Stomach smooth muscle (tissue), 2 donors: ENCODE data around the gene HIRIP3.
"Not testable (repeated sequence)": the region's sequence is repeated elsewhere in the genome, so short reads cannot be mapped to it uniquely, and the experiment has no call there.

Experiments used
- H3K27ac ChIP-seq: one replicate; pipeline ENCODE4 v1.7.0; 2013; ENCODE audit warnings: mild to moderate bottlenecking, low read length, inconsistent platforms
- H3K27me3 ChIP-seq, 2 donors: one replicate each; pipeline ENCODE4 v1.7.0; 2013; ENCODE audit warnings: low read length in 2 of 2; ENCODE audit not compliant: insufficient read depth in 2 of 2, control insufficient read depth in 1 of 2
- H3K36me3 ChIP-seq, 2 donors: one replicate each; pipeline ENCODE4 v1.7.0; 2013; ENCODE audit warnings: low read length in 2 of 2; ENCODE audit not compliant: control insufficient read depth in 2 of 2, insufficient read depth in 2 of 2
- H3K4me1 ChIP-seq: one replicate; pipeline ENCODE4 v1.7.0; 2013; ENCODE audit warnings: low read length; ENCODE audit not compliant: control insufficient read depth, insufficient read depth
- H3K4me3 ChIP-seq, 2 donors: one replicate each; pipeline ENCODE4 v1.7.0; 2013; ENCODE audit warnings: low read length in 2 of 2
- H3K9ac ChIP-seq, 2 donors: one replicate each; pipeline ENCODE4 v1.7.0; 2013; ENCODE audit warnings: low read length in 2 of 2, mild to moderate bottlenecking in 1 of 2
- H3K9me3 ChIP-seq, 2 donors: one replicate each; pipeline ENCODE4 v1.7.0; 2013; ENCODE audit warnings: low read length in 2 of 2; ENCODE audit not compliant: control insufficient read depth in 2 of 2
- donor health status: healthy.
- donor health status: Pancreatic carcinoma.

HIRIP3 gene

GRCh38 chr16:30028438-30029076 is 33.1 kb upstream of the HIRIP3 start:
- no peaks in the 10 kb centered on the region for H3K36me3 ChIP-seq
- peaks cover 10% of the 10 kb centered on the region for H3K4me1 ChIP-seq
- H3K4me3 ChIP-seq = no peak overlapping the region
- H3K27me3 ChIP-seq = peaks cover 44 to 52% of the 10 kb centered on the region in 2 donors
- no peaks in the 10 kb centered on the region for H3K9me3 ChIP-seq
- H3K27ac ChIP-seq = no peak overlapping the region
- H3K9ac ChIP-seq = no peak overlapping the region

- H3K36me3 ChIP-seq = no peaks in the 10 kb centered on the region
- H3K27me3 ChIP-seq = peaks cover 38 to 45% of the 10 kb centered on the region in 2 donors
- no peaks in the 10 kb centered on the region for H3K9me3 ChIP-seq
- no peak overlapping the region for H3K4me3 ChIP-seq
- no peak overlapping the region for H3K9ac ChIP-seq
- no peak overlapping the region for H3K27ac ChIP-seq
- H3K4me1 ChIP-seq = peaks cover 10% of the 10 kb centered on the region
Observed at GRCh38 chr16:30027588-30028437, 32.4 kb upstream of the HIRIP3 start.

GRCh38 chr16:30026449-30026848 is 31.0 kb upstream of the HIRIP3 start:
- no peak overlapping the region for H3K9ac ChIP-seq
- H3K4me1 ChIP-seq = peaks cover 12% of the 10 kb centered on the region
- H3K9me3 ChIP-seq = no peaks in the 10 kb centered on the region
- H3K36me3 ChIP-seq = no peaks in the 10 kb centered on the region
- H3K4me3 ChIP-seq = no peak overlapping the region
- H3K27ac ChIP-seq = no peak overlapping the region
- peaks cover 26 to 32% of the 10 kb centered on the region in 2 donors for H3K27me3 ChIP-seq

GRCh38 chr16:30025574-30025973 is 30.2 kb upstream of the HIRIP3 start:
- H3K9me3 ChIP-seq = no peaks in the 10 kb centered on the region
- H3K4me1 ChIP-seq = peaks cover 13% of the 10 kb centered on the region
- peaks cover 23 to 25% of the 10 kb centered on the region in 2 donors for H3K27me3 ChIP-seq
- no peaks in the 10 kb centered on the region for H3K36me3 ChIP-seq
- no peak overlapping the region for H3K27ac ChIP-seq
- no peak overlapping the region for H3K9ac ChIP-seq
- no peak overlapping the region for H3K4me3 ChIP-seq

GRCh38 chr16:30025156-30025555 is 29.7 kb upstream of the HIRIP3 start:
- H3K4me3 ChIP-seq = no peak overlapping the region
- peaks cover 22% of the 10 kb centered on the region in 2 donors for H3K27me3 ChIP-seq
- no peak overlapping the region for H3K27ac ChIP-seq
- no peak overlapping the region for H3K9ac ChIP-seq
- peaks cover 13% of the 10 kb centered on the region for H3K4me1 ChIP-seq
- H3K9me3 ChIP-seq = no peaks in the 10 kb centered on the region
- no peaks in the 10 kb centered on the region for H3K36me3 ChIP-seq

- no peak overlapping the region for H3K4me3 ChIP-seq
- H3K9ac ChIP-seq = no peak overlapping the region
- H3K9me3 ChIP-seq = no peaks in the 10 kb centered on the region
- peaks cover 13% of the 10 kb centered on the region for H3K4me1 ChIP-seq
- no peaks in the 10 kb centered on the region for H3K36me3 ChIP-seq
- H3K27ac ChIP-seq = no peak overlapping the region
- peaks cover 15% of the 10 kb centered on the region in 2 donors for H3K27me3 ChIP-seq
Observed at GRCh38 chr16:30024451-30024850, 29.0 kb upstream of the HIRIP3 start.

- Histone ChIP-seq H3K27ac (no peak overlapping the region), H3K9ac (no peak overlapping the region), H3K9me3 (no peaks in the 10 kb centered on the region), H3K36me3 (no peaks in the 10 kb centered on the region), H3K4me3 (no peak overlapping the region), H3K4me1 (peaks cover 13% of the 10 kb centered on the region), H3K27me3 (peaks cover 6 to 12% of the 10 kb centered on the region in 2 donors)
Observed at GRCh38 chr16:30023586-30023985, 28.2 kb upstream of the HIRIP3 start.

GRCh38 chr16:30022887-30023286 is 27.5 kb upstream of the HIRIP3 start, which contains the start of gene C16orf92:
Gene C16orf92, plus strand, starts transcription at chr16:30023198. Its CDS starts 143 bp downstream, at chr16:30023341.
- Histone ChIP-seq H3K27me3 (peaks cover 5 to 6% of the 10 kb centered on the region in 2 donors), H3K9ac (no peak within 1 kb of the TSS), H3K36me3 (no peaks in the 10 kb centered on the region)

GRCh38 chr16:30018731-30019158 is 23.3 kb upstream of the HIRIP3 start:
- no peak overlapping the region for H3K4me3 ChIP-seq
- no peaks in the 10 kb centered on the region for H3K27me3 ChIP-seq
- no peaks in the 10 kb centered on the region for H3K9me3 ChIP-seq
- H3K4me1 ChIP-seq = peaks cover 11% of the 10 kb centered on the region
- H3K36me3 ChIP-seq = no peaks in the 10 kb centered on the region
- H3K27ac ChIP-seq = no peak overlapping the region
- no peak overlapping the region for H3K9ac ChIP-seq

More at GRCh38 chr16:30022887-30023286, 27.5 kb upstream of the HIRIP3 start, which contains the start of gene C16orf92:
- Histone ChIP-seq H3K9me3 (no peaks in the 10 kb centered on the region), H3K27ac (no peak within 1 kb of the TSS), H3K4me1 (peaks cover 13% of the 10 kb centered on the region), H3K4me3 (no peak within 1 kb of the TSS)

GRCh38 chr16:30017937-30018336 is 22.5 kb upstream of the HIRIP3 start:
- H3K4me1 ChIP-seq = peaks cover 11% of the 10 kb centered on the region
- not testable (repeated sequence) for H3K27ac ChIP-seq, H3K27me3 ChIP-seq, H3K4me3 ChIP-seq, H3K36me3 ChIP-seq, H3K9me3 ChIP-seq, H3K9ac ChIP-seq
